ENCODE measurements around the gene JSRP1.

JSRP1 gene

DNA sequence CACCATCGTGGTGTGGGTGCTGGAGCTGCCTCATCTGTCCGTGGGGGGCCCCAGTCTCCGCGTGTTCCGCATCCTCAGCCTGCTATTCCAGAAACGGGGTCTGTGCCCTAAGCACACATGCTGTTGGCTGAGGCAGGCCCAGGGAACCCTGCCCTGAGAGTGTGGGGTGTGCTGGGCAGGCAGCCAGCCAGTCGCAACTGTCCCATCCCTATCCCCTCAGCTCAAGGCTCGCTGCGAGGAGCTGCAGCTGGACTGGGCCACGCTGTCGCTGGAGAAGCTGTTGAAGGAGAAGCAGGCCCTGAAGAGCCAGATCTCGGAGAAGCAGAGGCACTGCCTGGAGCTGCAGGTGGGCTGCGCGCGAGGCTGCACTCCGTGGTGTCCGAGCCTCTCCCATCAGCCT, 42.0 kb downstream of the JSRP1 start:
- DNase-seq, result peak; percentile 64

DNA sequence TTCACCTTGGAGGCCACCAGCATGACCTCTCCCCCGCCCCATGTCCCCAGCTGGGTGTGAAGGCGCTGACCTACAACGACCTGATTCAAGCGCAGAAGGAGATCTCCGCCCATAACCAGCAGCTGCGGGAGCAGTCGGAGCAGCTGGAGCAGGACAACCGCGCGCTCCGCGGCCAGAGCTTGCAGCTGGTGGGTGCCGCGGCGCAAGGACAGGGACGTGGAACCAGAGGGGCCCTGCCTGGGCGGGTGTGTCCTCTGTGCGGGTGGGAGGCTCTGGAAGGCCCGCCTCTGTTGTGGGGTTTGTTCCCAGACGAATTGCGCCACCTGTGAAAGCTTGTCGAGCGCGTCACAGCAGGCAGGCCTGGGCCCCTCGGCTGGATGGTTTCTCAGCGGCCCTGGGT, 42.4 kb downstream of the JSRP1 start:
- DNase-seq, result peak; percentile 86

DNA sequence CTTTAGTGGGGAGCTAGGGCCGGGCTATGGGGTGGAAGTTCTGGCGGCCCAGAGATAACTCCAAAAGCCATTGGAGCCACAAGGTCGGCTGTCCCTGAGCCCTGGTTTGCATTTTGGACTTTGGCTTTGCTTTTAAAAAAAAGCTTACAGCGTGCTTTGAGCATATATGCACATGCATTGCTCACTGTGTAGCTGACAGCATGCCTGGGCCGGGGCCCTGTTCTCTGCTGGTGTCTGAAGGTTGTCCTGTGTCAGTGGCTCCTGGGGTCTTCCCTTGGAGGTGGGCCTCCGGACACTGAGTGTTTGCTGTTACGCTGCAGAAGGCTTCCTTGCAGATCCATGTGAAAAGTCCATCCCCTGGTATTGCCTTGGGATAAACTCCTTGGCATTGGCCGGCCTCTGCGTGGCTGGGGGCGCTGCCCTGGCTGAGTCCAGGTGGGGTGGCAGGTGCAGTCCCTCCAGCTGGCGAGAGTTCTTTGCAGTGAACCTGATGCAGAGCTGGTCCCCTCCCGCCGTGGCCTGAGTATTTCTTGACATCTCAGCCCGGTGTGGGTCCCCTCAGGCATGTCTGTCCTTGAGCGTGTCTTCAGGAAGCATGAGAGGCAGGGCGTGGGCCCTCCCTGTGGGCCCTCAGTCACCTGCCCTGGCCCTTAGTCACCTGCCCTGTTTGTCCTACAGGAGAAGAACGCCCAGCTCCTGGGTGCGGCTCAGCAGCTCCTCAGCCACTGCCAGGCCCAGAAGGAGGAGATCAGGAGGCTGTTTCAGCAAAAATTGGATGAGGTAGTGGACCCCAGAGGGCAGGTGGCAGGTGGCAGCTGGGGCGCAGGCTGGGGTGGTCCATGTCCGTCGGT, 43.1 kb downstream of the JSRP1 start:
- no peak for DNase-seq

DNA sequence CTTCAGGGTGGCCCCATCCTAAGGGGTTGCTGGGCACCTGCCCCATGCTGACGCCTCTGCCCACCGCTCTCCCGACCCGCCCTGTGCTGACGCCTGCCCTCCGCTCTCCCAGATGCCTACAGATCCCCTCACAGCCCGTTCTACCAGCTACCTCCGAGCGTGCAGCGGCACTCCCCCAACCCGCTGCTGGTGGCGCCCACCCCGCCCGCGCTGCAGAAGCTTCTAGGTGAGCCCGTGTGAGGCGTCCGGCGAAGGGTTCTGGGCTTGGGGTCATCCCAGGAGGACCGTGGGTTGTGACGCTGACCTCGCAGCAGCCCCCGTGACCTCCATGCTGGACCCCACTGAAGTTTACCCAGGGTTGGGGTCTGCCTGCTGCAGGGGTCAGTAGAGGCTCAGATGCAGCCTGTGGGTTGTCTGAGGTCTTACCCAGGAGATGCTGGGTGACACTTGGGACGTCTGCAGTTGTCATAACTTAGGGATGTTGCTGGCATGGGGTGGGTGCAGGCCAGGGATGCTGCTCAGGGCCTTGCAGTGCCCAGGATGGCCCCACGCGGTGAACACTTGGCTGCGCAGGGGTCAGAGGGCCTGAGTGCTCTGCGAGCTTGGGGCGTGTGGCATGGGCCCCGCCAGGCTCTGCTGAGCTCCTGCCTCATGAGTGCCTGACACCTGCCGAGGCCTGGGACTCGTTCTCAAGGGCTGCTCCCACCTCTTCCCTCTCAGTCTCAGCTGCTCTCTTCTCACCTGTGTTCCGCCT, 45.1 kb downstream of the JSRP1 start:
- no peak for DNase-seq

DNA sequence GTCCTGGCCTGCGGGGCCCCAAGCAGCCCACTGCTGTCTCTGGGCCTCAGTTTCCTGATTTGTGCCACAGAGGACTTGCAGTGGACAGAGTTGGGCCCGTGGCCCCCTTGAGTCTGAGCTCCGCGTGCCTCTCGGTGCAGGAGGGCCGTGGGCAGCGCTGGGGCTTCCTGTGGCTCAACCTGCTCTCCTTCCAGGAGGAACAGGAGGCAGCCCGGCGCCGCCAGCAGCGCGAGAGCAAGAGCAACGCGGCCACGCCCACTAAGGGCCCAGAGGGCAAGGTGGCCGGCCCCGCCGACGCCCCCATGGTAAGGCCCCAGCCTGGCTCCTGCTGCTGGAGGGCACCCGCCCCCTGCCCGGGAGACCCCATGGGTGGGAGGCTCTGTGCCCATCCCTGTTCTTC, 46.0 kb downstream of the JSRP1 start:
- no peak for DNase-seq

DNA sequence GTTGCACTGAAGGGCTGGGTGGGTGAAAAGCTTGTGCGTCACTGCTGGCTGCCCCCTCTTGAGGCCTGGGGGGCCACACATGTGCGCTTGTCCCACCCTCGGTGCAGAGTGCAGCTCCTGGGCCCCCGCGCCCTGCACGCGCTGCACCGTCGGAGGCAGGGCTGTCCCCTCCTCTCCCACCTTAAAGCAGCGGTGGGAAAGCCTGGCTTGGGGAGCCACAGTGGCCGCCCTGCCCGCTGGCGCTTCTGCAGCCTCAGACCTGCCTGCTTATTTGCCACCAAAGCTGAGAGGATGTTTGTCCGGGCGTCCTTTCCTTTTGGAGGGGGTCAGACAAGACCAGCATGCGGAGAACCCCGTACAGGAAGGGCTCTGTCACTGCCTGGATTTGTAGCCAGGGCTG, 46.8 kb downstream of the JSRP1 start:
- no peak for DNase-seq

DNA sequence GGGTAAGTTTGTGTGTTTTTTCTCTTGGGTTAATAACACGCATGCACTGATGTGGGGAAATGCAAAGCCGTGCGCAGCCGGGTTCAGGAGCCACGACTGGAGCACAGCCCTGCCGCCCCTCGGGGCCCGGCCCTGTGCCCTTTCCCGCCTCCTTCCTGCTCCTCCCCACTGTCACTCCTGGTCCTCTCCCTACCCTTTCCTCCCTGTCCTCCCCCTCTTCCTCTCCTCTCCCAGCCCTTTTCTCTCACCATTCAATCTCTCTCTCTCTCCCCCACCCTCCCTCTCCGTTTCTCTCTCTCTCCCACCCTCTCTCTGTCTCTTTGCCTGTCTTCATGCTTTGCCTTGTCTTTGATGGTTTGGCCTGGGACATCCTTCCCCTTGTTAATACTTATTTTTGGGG, 47.2 kb downstream of the JSRP1 start:
- DNase-seq, result no peak

DNA sequence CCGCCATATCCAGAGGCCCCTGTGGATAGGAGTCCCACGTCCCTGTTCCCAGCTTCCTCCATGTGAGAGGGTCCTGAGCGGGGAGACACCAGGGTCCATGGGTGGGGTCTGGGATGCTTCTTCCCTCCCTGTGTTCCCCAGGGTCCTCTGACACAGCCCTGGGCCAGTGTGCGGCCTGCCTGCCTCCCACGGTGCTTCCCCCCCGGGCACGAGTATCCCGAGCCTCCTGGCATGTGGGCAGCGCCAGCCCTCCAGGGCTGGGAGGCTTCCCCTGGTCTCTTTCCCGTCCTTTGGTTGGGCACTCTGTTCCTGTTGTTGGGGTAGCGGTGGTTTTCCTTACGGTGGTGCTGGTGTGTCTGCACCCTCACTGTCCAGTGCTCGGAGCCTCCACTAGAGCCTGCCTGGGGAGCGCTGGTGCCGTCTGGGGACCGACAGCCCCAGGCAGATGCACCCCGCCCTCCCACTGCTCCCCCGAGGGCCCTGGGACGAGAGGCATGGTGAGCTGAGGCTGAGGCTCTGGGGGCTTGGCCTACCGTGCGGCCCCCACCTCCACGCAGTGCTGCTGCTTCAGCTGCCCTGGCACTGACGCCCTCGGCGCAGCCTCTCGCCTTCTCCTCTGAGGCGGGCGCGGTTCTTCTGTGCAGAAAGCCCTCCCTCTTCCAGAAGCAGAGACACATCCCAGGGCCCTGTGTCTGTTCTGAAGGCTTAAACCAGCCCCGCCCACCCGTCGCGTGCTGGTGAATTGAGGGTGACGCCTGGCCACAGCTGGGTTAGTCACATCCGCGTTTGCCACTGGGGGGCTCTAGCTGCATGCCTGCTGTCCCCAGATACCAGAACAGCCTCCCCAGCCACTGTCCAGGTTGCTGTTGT, 48.0 kb downstream of the JSRP1 start:
- peak; percentile 77 for DNase-seq

DNA sequence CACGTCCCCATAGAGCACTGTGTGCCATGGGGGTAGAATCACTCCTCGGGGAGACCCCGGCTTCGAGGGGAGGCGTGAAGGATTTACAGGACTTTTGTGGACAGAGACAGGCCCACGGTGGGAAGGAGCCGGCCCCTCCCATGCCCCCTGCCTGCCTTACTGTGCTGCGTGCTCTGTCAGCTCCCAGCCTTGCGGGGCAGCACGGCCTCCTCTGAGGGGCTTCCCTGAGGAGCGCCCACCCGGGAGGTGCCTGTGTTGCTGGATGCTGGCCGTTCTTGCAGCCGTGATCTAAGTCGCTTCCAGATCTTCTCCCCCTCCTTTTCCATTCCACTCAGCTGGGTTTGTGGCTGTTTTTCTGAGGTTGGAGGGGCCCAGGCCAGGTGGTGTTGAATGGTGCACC, 49.2 kb downstream of the JSRP1 start:
- DNase-seq, result no peak

DNA sequence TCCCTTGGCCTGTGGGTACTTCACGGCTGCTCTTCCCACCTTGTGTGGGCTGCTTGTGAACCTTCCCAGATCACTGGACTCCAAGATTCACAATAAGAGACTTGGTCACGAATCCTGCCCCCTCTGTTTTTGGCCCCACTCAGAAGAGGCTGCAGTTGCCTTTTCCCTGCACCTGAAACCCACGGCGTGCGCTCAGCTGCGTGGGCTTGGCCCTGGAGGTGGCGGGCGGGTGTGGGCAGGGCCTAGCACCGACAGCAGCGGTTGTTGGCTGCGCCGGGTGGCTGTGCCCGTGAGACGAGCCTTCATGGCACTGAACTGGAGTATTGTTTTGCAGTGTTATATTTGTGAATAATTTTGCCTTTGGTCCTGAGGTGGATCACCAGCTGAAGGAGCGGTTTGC, 53.9 kb downstream of the JSRP1 start:
- DNase-seq, result no peak

Measured in left hindlimb (tissue), 1 donor.